ENCODE measurements around the gene FARP1. TPM values are rescaled to one million over a fixed set of nuclear protein-coding genes. Genes with fewer than 3 reads are reported as not detected.
A peak's percentile ranks its signal among the peaks of the same experiment; 100 is the strongest.

The FARP1 gene
- total and polyA plus RNA-seq, 2 of the 13 experiments (the other 11 are each of a cell fraction or from before 2014, with no cell fraction given) = 70.6 to 126 TPM

- TF ChIP-seq HNF1A (IDR thresholded peaks at IDR 0.05; ENCODE audit: low read depth) (no peak), HNF1A (CRISPR knock-in tag; IDR thresholded peaks at IDR 0.05; ENCODE audit: borderline replicate concordance) (peak; percentile 48; the same call in 1 of the 2 replicates), LCORL (IDR thresholded peaks at IDR 0.05) (no peak), LCORL (CRISPR knock-in tag; IDR thresholded peaks at IDR 0.05) (no peak), HDAC6 (IDR thresholded peaks at IDR 0.05; ENCODE audit: low read depth, low read length) (no peak), ZNF30 (CRISPR knock-in tag; IDR thresholded peaks at IDR 0.05) (no peak), SUZ12 (IDR thresholded peaks at IDR 0.05; ENCODE audit: low read depth, low read length) (no peak), NFE2 (CRISPR knock-in tag; IDR thresholded peaks at IDR 0.05) (no peak), EED (CRISPR knock-in tag; IDR thresholded peaks at IDR 0.05) (no peak), YEATS2 (CRISPR knock-in tag; IDR thresholded peaks at IDR 0.05; ENCODE audit: borderline replicate concordance) (no peak; the same call in 1 of the 2 replicates), SRSF9 (IDR thresholded peaks at IDR 0.05; ENCODE audit: borderline replicate concordance, insufficient read depth, low read depth, low read length, poor library complexity, severe bottlenecking) (no peak), ZNF124 (CRISPR knock-in tag; IDR thresholded peaks at IDR 0.05) (no peak), CHCHD3 (CRISPR knock-in tag; IDR thresholded peaks at IDR 0.05) (no peak), ZFP36L2 (CRISPR knock-in tag; IDR thresholded peaks at IDR 0.05) (no peak), ZNF570 (CRISPR knock-in tag; IDR thresholded peaks at IDR 0.05; ENCODE audit: borderline replicate concordance) (no peak), NONO (IDR thresholded peaks at IDR 0.05) (no peak), NONO (CRISPR knock-in tag; conservative IDR thresholded peaks at IDR 0.05) (peak; percentile 44; the same call in 1 of the 2 replicates), NR2F1 (CRISPR knock-in tag; IDR thresholded peaks at IDR 0.05) (peak in 1 of 2 experiments; percentile 67; a peak in 1 of 4 replicates), ZNF800 (CRISPR knock-in tag; IDR thresholded peaks at IDR 0.05) (no peak), DNMT1 (CRISPR knock-in tag; IDR thresholded peaks at IDR 0.05) (no peak), PHF20 (CRISPR knock-in tag; IDR thresholded peaks at IDR 0.05) (no peak), U2AF1 (optimal IDR thresholded peaks at IDR 0.05; ENCODE audit: low read depth, low read length) (no peak), ZNF557 (CRISPR knock-in tag; IDR thresholded peaks at IDR 0.05) (no peak)
Observed at GRCh38 chr13:98308086-98308911, 165.4 kb downstream of the FARP1 start (continued).

All from HepG2 (cell line).